Activated T-helper 17 cell treated with anti-CD3 and anti-CD28 coated beads, Interleukin-2, amount 50 U/mL, for 72 hours (primary cell): ENCODE data around the gene PAIP1. TPM values are rescaled to one million over a fixed set of nuclear protein-coding genes. Genes with fewer than 3 reads are reported as not detected.

ENCODE experiments used
- total RNA-seq, 2 donors: library from RNA; stranded (reverse); gene quantifications; one replicate each; pipeline ENCODE4 v1.2.3, GENCODE V29; 2022

Gene PAIP1
- total RNA-seq, 2 donors from 2014 or later = 28.3 to 43.6 TPM

Other genes with a start within 250 kb of the PAIP1 start
- 100 to 1,000 TPM in 1 of 2 donors, 10 to 100 TPM in 1; 90.2 to 108 TPM for gene HMGCS1, start 243.7 kb downstream of the PAIP1 start, total RNA-seq
- 10 to 100 TPM; 11.4 to 22.8 TPM for gene CCL28, start 144.7 kb downstream of the PAIP1 start, total RNA-seq
- 10 to 100 TPM in 1 of 2 donors, 1 to 10 TPM in 1; 9.5 to 14.6 TPM for gene TMEM267, start 73.2 kb downstream of the PAIP1 start, total RNA-seq
- 10 to 100 TPM in 1 of 2 donors, 1 to 10 TPM in 1; 7.7 to 11.7 TPM for gene C5orf34, start 41.9 kb downstream of the PAIP1 start, total RNA-seq
- gene NNT, start 46.1 kb upstream of the PAIP1 start, total RNA-seq = 10 to 100 TPM; 87.5 to 97.2 TPM